SJSA1 (cell line): ENCODE measurements around the gene VASH1. TPM values are rescaled to one million over a fixed set of nuclear protein-coding genes. Genes with fewer than 3 reads are reported as not detected.

Experiments
- DNase-seq, 2 experiments: peaks; one replicate each; pipeline ENCODE4 v3.0.0-alpha.2; 2015 to 2020; ENCODE audit warnings: low spot score in 2 of 2, low read depth in 1 of 2
- H3K27ac ChIP-seq: fragments of 250-450 bp; sonication (Bioruptor Pico); 2 replicates; pipeline ENCODE4 v1.5.1; 2020; ENCODE audit warnings: mild to moderate bottlenecking, moderate library complexity
- H3K27me3 ChIP-seq: fragments of 250-450 bp; sonication (Bioruptor Pico); replicated peaks from 2 replicates; pipeline ENCODE4 v1.5.1; 2020; ENCODE audit warnings: mild to moderate bottlenecking, moderate library complexity
- H3K36me3 ChIP-seq: fragments of 250-450 bp; sonication (Bioruptor Pico); 2 replicates; pipeline ENCODE4 v1.5.1; 2020; ENCODE audit warnings: mild to moderate bottlenecking
- H3K4me1 ChIP-seq: fragments of 250-450 bp; sonication (Bioruptor Pico); replicated peaks from 2 replicates; pipeline ENCODE4 v1.6.1; 2021; ENCODE audit warnings: mild to moderate bottlenecking
- H3K4me3 ChIP-seq: fragments of 250-450 bp; sonication (Bioruptor Pico); 2 replicates; pipeline ENCODE4 v1.5.1; 2020; ENCODE audit warnings: mild to moderate bottlenecking
- H3K9me3 ChIP-seq: fragments of 250-450 bp; sonication (Bioruptor Pico); replicated peaks from 2 replicates; pipeline ENCODE4 v1.5.1; 2020; ENCODE audit warnings: mild to moderate bottlenecking
- total RNA-seq: library from RNA; depleted of rRNA; stranded (reverse); fragments of >200 nt; shearing (Covaris generic); gene quantifications from 2 replicates; pipeline ENCODE4 v1.2.3, GENCODE V29; 2014

The VASH1 gene
- total RNA-seq, 1 experiment from 2014 or later = 0.13 TPM

DNA sequence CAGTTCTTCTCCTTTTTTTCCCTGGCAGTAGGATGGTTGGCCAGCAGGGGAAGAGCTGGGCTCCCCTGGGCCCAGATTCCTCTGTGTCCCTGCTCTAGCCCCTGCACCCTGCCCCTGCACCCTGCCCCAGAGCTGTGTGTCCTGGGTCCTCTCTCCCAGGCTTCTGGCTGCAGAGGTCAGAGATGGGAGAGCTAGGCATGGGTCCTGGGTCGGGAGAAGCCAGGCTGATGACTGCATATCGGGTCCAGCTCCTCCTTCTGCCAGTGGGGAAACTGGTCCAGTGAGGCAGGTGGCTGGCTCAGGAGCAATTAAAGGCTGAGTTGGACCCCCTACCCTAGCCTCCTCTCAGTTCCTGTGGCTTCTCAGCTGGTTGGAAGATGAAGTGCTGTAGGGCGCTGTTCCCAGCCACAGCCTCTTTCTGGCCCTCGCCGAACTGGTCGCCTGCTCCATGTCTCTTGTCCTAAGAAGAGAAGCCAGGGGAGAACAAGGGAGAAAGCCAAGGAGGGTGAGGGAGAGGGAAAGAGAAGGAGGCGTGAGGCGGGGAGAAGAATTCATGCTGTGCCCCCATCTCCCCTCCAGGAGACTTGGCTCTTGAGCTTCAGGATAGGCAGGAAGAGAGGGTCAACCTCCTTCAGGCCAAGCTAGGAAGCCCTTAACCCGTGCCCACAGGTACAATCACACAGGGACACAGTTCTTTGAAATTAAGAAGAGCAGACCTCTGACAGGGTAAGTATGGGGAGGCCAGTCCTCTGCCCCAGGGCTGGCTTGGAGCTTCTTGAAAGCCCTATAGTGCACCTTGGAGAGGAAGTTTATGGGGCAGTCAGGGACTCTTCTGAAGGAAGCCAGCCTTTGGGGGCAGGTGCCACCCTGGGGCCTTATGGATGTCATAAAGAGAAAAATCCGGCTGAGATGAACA is 9.5 kb downstream of the VASH1 start:
- H3K27ac ChIP-seq = no peak overlapping the region
- no peaks in the 10 kb centered on the region for H3K27me3 ChIP-seq
- no peak overlapping the region for H3K4me3 ChIP-seq
- no peaks in the 10 kb centered on the region for H3K36me3 ChIP-seq
- peaks cover 5% of the 10 kb centered on the region; the same call in 1 of the 2 replicates for H3K4me1 ChIP-seq
- H3K9me3 ChIP-seq = no peaks in the 10 kb centered on the region
- DNase-seq = peak in 1 of 2 experiments; percentile 15

- Histone ChIP-seq H3K27ac (no peak overlapping the region), H3K9me3 (no peaks in the 10 kb centered on the region), H3K4me1 (peaks cover 5% of the 10 kb centered on the region; the same call in 1 of the 2 replicates), H3K27me3 (no peaks in the 10 kb centered on the region), H3K4me3 (no peak overlapping the region), H3K36me3 (no peaks in the 10 kb centered on the region)
- no peak for DNase-seq
Measured at GRCh38 chr14:76771437-76771980, 10.2 kb downstream of the VASH1 start.

- Histone ChIP-seq H3K4me3 (no peak overlapping the region), H3K9me3 (no peaks in the 10 kb centered on the region), H3K36me3 (no peaks in the 10 kb centered on the region), H3K27ac (no peak overlapping the region), H3K27me3 (no peaks in the 10 kb centered on the region), H3K4me1 (peaks cover 5% of the 10 kb centered on the region; the same call in 1 of the 2 replicates)
- peak in 1 of 2 experiments; percentile 32 for DNase-seq
Measured at GRCh38 chr14:76772300-76773187, 11.3 kb downstream of the VASH1 start.

DNA sequence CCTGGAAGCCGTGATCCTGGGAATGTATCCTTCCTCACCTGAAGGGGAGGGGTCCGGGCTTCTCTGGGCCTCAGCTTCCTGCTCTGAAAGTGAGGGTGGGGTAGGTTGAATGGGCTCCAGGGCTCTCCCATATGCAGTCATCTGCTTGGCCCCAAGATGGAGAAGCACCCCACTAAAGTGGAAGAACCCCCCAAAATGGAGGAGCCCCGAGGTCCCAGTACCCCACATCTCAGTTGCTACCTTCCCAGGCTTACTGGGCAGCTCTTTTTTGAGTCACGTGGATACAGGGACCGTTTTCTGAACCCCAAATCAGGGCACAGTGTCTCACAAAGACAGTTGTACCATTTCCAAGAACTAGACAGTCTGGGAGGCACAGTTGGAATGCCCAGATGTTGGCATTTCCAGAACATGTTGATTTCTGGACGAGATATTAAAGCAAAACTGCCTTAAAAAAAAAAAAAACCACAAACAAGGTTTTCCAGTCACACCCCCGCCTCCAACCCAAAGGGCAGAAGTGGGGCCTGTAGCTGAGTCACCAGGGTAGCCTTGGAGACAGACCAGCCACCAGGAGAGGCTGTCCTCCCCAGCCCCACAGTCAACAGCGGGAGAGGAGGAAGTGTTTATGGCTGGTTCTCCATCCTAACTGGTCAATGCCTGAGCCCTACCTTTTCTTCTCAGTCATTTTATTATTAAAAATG is 12.1 kb downstream of the VASH1 start:
- H3K27ac ChIP-seq = no peak overlapping the region
- H3K27me3 ChIP-seq = no peaks in the 10 kb centered on the region
- H3K36me3 ChIP-seq = no peaks in the 10 kb centered on the region
- no peak overlapping the region for H3K4me3 ChIP-seq
- H3K9me3 ChIP-seq = no peaks in the 10 kb centered on the region
- DNase-seq = peak; percentile 18 to 20
- H3K4me1 ChIP-seq = peaks cover 5% of the 10 kb centered on the region; the same call in 1 of the 2 replicates

GRCh38 chr14:76773956-76774820 is 12.9 kb downstream of the VASH1 start:
- Histone ChIP-seq H3K36me3 (no peaks in the 10 kb centered on the region), H3K9me3 (no peaks in the 10 kb centered on the region), H3K4me3 (no peak overlapping the region), H3K27me3 (no peaks in the 10 kb centered on the region), H3K27ac (no peak overlapping the region), H3K4me1 (peaks cover 5% of the 10 kb centered on the region; the same call in 1 of the 2 replicates)
- no peak for DNase-seq

- Histone ChIP-seq H3K36me3 (no peaks in the 10 kb centered on the region), H3K27ac (no peak overlapping the region), H3K9me3 (no peaks in the 10 kb centered on the region), H3K4me1 (peaks cover 5% of the 10 kb centered on the region; the same call in 1 of the 2 replicates), H3K4me3 (no peak overlapping the region), H3K27me3 (no peaks in the 10 kb centered on the region)
- peak in 1 of 2 experiments; percentile 17 for DNase-seq
Measured at GRCh38 chr14:76774821-76775694, 13.8 kb downstream of the VASH1 start.

DNA sequence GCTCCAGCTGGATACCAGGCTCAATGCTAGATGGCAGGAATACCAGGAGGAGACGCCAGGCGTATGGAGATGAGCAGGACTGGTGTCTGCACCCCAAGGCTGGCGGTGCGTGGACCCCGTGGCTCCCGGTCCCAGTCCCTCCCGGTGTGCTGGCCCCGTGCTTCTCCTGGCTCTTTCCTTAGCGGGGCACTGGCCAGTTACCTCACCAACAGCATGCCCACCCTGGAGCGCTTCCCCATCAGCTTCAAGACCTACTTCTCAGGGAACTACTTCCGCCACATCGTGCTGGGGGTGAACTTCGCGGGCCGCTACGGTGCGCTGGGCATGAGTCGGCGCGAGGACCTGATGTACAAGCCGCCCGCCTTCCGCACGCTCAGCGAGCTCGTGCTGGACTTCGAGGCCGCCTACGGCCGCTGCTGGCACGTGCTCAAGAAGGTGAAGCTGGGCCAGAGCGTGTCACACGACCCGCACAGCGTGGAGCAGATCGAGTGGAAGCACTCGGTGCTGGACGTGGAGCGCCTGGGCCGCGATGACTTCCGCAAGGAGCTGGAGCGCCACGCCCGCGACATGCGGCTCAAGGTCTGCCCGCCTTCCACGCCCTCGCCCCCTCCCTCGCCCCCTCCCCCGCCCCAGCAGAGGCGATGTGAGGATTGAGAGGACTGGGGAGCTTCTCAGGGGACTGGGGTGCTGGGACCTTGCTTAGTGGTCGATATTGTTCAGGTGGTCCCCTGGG is 14.6 kb downstream of the VASH1 start:
- no peaks in the 10 kb centered on the region for H3K36me3 ChIP-seq
- H3K9me3 ChIP-seq = no peaks in the 10 kb centered on the region

DNA sequence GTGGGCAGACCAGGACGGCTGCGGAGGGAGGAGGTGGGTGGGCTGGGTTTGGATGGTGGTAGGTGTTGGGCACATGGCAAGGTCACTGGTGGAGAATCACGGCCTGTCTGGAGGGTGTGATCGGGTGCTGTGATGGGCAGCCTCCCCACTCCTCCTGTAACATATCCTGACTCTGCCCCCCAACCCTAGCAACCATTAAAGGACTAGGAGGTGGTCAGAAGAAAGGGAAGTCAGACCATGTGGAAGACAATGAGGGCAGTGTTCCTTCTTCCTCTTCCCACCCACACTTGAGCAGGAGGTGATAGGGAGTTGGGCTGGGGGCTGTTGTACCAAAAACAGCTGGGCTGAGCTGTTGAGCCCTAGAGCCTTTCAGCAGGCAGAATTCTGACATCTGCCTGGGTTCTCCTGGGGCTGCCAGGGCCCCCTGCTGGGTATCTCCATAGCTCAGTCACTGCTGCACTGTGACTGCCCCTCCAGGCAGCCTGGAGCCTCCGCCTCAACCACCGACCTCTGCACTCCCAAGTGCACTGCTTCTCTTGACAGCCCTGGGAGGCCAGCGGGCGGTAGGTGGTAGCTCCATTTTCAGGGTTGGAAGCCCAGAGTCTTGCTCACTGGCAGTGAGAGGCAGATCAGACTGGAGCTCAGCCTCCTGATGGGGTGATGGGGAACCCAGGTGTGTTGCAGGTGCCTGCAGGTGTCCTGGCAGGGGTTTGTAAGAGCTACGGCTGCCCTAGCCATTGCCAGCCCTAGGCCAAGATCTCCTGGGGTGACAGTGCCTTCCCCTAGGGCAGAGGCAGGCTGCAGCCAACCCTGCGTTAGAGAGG is 15.4 kb downstream of the VASH1 start:
- Histone ChIP-seq H3K36me3 (no peaks in the 10 kb centered on the region), H3K27me3 (no peaks in the 10 kb centered on the region), H3K4me1 (peaks cover 5% of the 10 kb centered on the region; the same call in 1 of the 2 replicates)

More for the DNA sequence above, 14.6 kb downstream of the VASH1 start:
- Histone ChIP-seq H3K27ac (no peak overlapping the region), H3K4me3 (no peak overlapping the region), H3K4me1 (peaks cover 5% of the 10 kb centered on the region; the same call in 1 of the 2 replicates), H3K27me3 (no peaks in the 10 kb centered on the region)
- no peak for DNase-seq

DNA sequence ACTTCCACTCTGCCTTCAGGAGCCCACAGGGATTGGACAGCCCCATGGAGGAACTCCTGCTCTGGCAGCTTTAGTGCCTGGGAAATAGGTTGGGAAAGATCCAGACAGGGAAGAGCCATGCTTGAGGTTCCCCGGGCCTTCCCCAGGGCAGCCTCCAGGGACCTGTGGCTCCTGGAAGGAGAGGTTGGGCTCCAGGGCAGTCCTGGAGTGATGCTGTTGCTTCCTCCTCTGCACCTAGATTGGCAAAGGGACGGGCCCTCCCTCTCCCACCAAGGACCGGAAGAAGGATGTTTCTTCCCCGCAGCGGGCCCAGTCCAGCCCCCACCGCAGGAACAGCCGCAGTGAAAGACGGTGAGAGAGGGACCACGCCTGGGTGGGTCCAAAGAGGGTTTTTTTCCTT is 16.5 kb downstream of the VASH1 start:
- Histone ChIP-seq H3K4me3 (no peak overlapping the region), H3K4me1 (peaks cover 5% of the 10 kb centered on the region; the same call in 1 of the 2 replicates), H3K27ac (no peak overlapping the region), H3K27me3 (no peaks in the 10 kb centered on the region), H3K9me3 (no peaks in the 10 kb centered on the region), H3K36me3 (no peaks in the 10 kb centered on the region)
- DNase-seq = no peak

More for the DNA sequence above, 15.4 kb downstream of the VASH1 start:
- DNase-seq = no peak
- H3K4me3 ChIP-seq = no peak overlapping the region
- no peak overlapping the region for H3K27ac ChIP-seq
- no peaks in the 10 kb centered on the region for H3K9me3 ChIP-seq

DNA sequence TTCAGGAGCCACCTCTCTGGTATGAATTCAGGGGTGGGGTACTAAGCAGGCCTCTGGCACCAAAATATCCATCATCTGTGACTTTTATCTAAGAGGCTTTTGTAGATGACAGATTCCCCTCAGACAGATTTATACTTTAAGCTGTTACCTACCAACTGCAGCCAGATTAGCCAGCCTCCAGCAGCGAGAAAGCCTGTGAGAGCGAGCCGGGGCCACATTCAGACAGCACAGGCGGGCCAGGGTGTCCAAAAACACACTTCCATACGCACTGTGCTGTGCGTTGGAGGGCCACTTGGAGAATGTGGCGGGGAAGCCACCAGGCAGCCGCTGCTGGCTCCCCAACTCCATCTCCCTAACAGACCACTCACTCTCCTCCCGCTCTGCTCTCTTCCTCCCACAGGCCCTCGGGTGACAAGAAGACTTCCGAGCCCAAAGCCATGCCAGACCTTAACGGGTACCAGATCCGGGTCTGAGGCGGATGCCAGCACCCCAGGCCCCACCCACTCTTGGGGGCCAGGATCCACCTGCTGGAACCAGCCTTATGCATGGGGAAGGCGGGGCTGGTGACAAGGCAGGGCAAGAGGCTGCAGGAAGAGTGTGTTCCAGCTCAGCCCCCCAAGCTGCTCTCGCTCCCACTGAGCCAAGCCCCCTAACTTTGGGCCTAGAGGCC is 17.4 kb downstream of the VASH1 start:
- no peak overlapping the region for H3K27ac ChIP-seq
- no peaks in the 10 kb centered on the region for H3K27me3 ChIP-seq
- H3K4me1 ChIP-seq = no peaks in the 10 kb centered on the region
- H3K9me3 ChIP-seq = no peaks in the 10 kb centered on the region
- no peak for DNase-seq
- no peak overlapping the region for H3K4me3 ChIP-seq
- H3K36me3 ChIP-seq = no peaks in the 10 kb centered on the region
